H9 (cell line): ENCODE results near the gene TMEM178B. TPM values are rescaled to one million over a fixed set of nuclear protein-coding genes. Genes with fewer than 3 reads are reported as not detected.

ENCODE experiments used
- DNase-seq: peaks from one replicate; pipeline ENCODE4 v3.0.0-alpha.2; 2017
- H2AFZ ChIP-seq: one replicate; pipeline ENCODE4 v1.6.1; 2013; ENCODE audit warnings: mild to moderate bottlenecking, low read length, control low read depth, moderate library complexity
- H2AK5ac ChIP-seq: 2 replicates; pipeline ENCODE4 v1.6.1; 2013; ENCODE audit warnings: low read length, control low read depth, mixed read lengths; ENCODE audit not compliant: insufficient read length
- H2BK120ac ChIP-seq: one replicate; pipeline ENCODE4 v1.6.1; 2013; ENCODE audit warnings: low read depth, mild to moderate bottlenecking, low read length, control low read depth, inconsistent platforms; ENCODE audit not compliant: poor library complexity, severe bottlenecking
- H2BK12ac ChIP-seq: 2 replicates; pipeline ENCODE4 v1.6.1; 2013; ENCODE audit warnings: low read length, control low read depth, mixed read lengths, low read depth; ENCODE audit not compliant: insufficient read length
- H2BK15ac ChIP-seq: 2 replicates; pipeline ENCODE4 v1.6.1; 2013; ENCODE audit warnings: low read depth, low read length, control low read depth
- H2BK20ac ChIP-seq: one replicate; pipeline ENCODE4 v1.6.1; 2013; ENCODE audit warnings: low read depth, mild to moderate bottlenecking, low read length, control low read depth, inconsistent platforms; ENCODE audit not compliant: poor library complexity, severe bottlenecking
- H2BK5ac ChIP-seq: 2 replicates; pipeline ENCODE4 v1.6.1; 2013; ENCODE audit warnings: low read length, control low read depth, mixed read lengths; ENCODE audit not compliant: insufficient read length
- H3K14ac ChIP-seq: 2 replicates; pipeline ENCODE4 v1.6.1; 2013; ENCODE audit warnings: low read length, control low read depth; ENCODE audit not compliant: insufficient read depth
- H3K18ac ChIP-seq: 2 replicates; pipeline ENCODE4 v1.6.1; 2013; ENCODE audit warnings: low read depth, mild to moderate bottlenecking, mixed read lengths, low read length, control low read depth; ENCODE audit not compliant: insufficient read length
- H3K23ac ChIP-seq: 2 replicates; pipeline ENCODE4 v1.6.1; 2013; ENCODE audit warnings: low read length, control low read depth, mixed read lengths, low read depth; ENCODE audit not compliant: insufficient read length
- H3K23me2 ChIP-seq: 2 replicates; pipeline ENCODE4 v1.6.1; 2013; ENCODE audit warnings: low read depth, mild to moderate bottlenecking, mixed read lengths, low read length, control low read depth; ENCODE audit not compliant: insufficient read length, poor library complexity, severe bottlenecking
- H3K27ac ChIP-seq: 2 replicates; pipeline ENCODE4 v1.5.1; 2013; ENCODE audit warnings: low read length, control low read depth, mixed read lengths, low read depth; ENCODE audit not compliant: insufficient read length
- H3K27me3 ChIP-seq: 2 replicates; pipeline ENCODE4 v1.6.1; 2013; ENCODE audit warnings: low read length, control low read depth, inconsistent platforms; ENCODE audit not compliant: insufficient read depth
- H3K4ac ChIP-seq: 2 replicates; pipeline ENCODE4 v1.6.1; 2013; ENCODE audit warnings: low read depth, mild to moderate bottlenecking, control low read depth, inconsistent platforms, low read length, moderate library complexity
- H3K4me1 ChIP-seq: 2 replicates; pipeline ENCODE4 v1.6.1; 2013; ENCODE audit warnings: low read length, control low read depth, inconsistent platforms; ENCODE audit not compliant: insufficient read depth
- H3K4me2 ChIP-seq: 2 replicates; pipeline ENCODE4 v1.6.1; 2013; ENCODE audit warnings: low read length, control low read depth, mixed read lengths; ENCODE audit not compliant: insufficient read length, insufficient read depth
- H3K56ac ChIP-seq: 2 replicates; pipeline ENCODE4 v1.6.1; 2013; ENCODE audit warnings: low read depth, mild to moderate bottlenecking, mixed read lengths, low read length, control low read depth; ENCODE audit not compliant: insufficient read length
- H3K79me1 ChIP-seq: 2 replicates; pipeline ENCODE4 v1.6.1; 2013; ENCODE audit warnings: low read depth, mild to moderate bottlenecking, moderate library complexity, low read length, control low read depth, inconsistent platforms; ENCODE audit not compliant: insufficient read depth, poor library complexity, severe bottlenecking
- H3K79me2 ChIP-seq: 2 replicates; pipeline ENCODE4 v1.6.1; 2013; ENCODE audit warnings: low read length, control low read depth, inconsistent platforms; ENCODE audit not compliant: insufficient read depth
- H3K9ac ChIP-seq: 2 replicates; pipeline ENCODE4 v1.6.1; 2013; ENCODE audit warnings: low read length, control low read depth, mixed read lengths; ENCODE audit not compliant: insufficient read length; ENCODE audit errors: extremely low read depth
- H3K9me3 ChIP-seq: one replicate; pipeline ENCODE4 v1.6.1; 2013; ENCODE audit warnings: low read depth, low read length, inconsistent platforms; ENCODE audit not compliant: control insufficient read depth
- H3T11ph ChIP-seq: one replicate; pipeline ENCODE4 v1.6.1; 2013; ENCODE audit warnings: mild to moderate bottlenecking, low read length, control low read depth, inconsistent platforms
- H4K20me1 ChIP-seq: one replicate; pipeline ENCODE4 v1.6.1; 2013; ENCODE audit not compliant: control insufficient read depth, insufficient read length, insufficient read depth
- H4K5ac ChIP-seq: 2 replicates; pipeline ENCODE4 v1.6.1; 2013; ENCODE audit warnings: low read depth, mild to moderate bottlenecking, mixed read lengths, low read length, control low read depth; ENCODE audit not compliant: insufficient read length
- H4K8ac ChIP-seq: replicated peaks from 2 replicates; pipeline ENCODE4 v1.6.1; 2013; ENCODE audit warnings: low read length, control low read depth, mixed read lengths, low read depth; ENCODE audit not compliant: insufficient read length
- H4K91ac ChIP-seq: 2 replicates; pipeline ENCODE4 v1.6.1; 2013; ENCODE audit warnings: low read depth, mild to moderate bottlenecking, moderate library complexity, mixed read lengths, low read length, control low read depth; ENCODE audit not compliant: insufficient read length
- H3K27ac Mint-ChIP-seq, 3 experiments: 2 replicates in 2 of 3; 3 replicates in 1 of 3; pipeline ENCODE4 v1.8.0; 2020 to 2021; ENCODE audit warnings: mixed read lengths in 3 of 3, mild to moderate bottlenecking in 1 of 3, moderate library complexity in 1 of 3
- H3K27me3 Mint-ChIP-seq: 2 replicates; pipeline ENCODE4 v1.8.0; 2021; ENCODE audit warnings: low read depth, mild to moderate bottlenecking, moderate library complexity, mixed read lengths
- H3K36me3 Mint-ChIP-seq, 3 experiments: 2 replicates in 2 of 3; 3 replicates in 1 of 3; pipeline ENCODE4 v1.8.0; 2020 to 2021; ENCODE audit warnings: low read depth in 3 of 3, mixed read lengths in 3 of 3; ENCODE audit not compliant: insufficient read depth in 1 of 3
- H3K4me1 Mint-ChIP-seq, 2 experiments: 2 replicates each; pipeline ENCODE4 v1.8.0; 2020; ENCODE audit warnings: mixed read lengths in 2 of 2
- H3K4me3 Mint-ChIP-seq, 2 experiments: 2 replicates in 1 of 2; 3 replicates in 1 of 2; pipeline ENCODE4 v1.8.0; 2020 to 2021; ENCODE audit warnings: mild to moderate bottlenecking in 2 of 2, mixed read lengths in 2 of 2, moderate library complexity in 1 of 2
- H3K9me3 Mint-ChIP-seq, 2 experiments: 2 replicates in 1 of 2; 3 replicates in 1 of 2; pipeline ENCODE4 v1.8.0; 2020; ENCODE audit warnings: mild to moderate bottlenecking in 2 of 2, mixed read lengths in 2 of 2, moderate library complexity in 1 of 2
- WGBS: extraction: QIAGEN DNeasy Blood & Tissue Kit; methylation state at CpG from one replicate; pipeline ENCODE4 v1.1.7; 2013; ENCODE audit warnings: missing lambda C conversion rate, low lambda C conversion rate, mixed read lengths; ENCODE audit not compliant: insufficient read length; ENCODE audit errors: extremely low coverage; 5-methylcytosine and 5-hydroxymethylcytosine counted together
- total RNA-seq: library from RNA; stranded (reverse); gene quantifications from 2 replicates; pipeline ENCODE4 v1.2.1, GENCODE V29; 2021
- TF ChIP-seq, protein P1 (sequence below): fragments of 200-600 bp; sonication (generic); conservative IDR thresholded peaks from 3 replicates; pipeline ENCODE4 v1.8.0; 2021; ENCODE audit warnings: antibody characterized with exemption, mild to moderate bottlenecking

TMEM178B gene
- total RNA-seq, 1 experiment from 2014 or later = 11.3 TPM

- Histone ChIP-seq H3K23me2 (no peaks in the 10 kb centered on the region), H3K27ac (no peak overlapping the region), H3K56ac (no peak overlapping the region), H4K91ac (no peak overlapping the region), H2BK20ac (no peak overlapping the region), H3T11ph (no peak overlapping the region), H3K4me2 (no peak overlapping the region), H3K9ac (no peak overlapping the region), H3K9me3 (no peaks in the 10 kb centered on the region), H3K79me1 (no peaks in the 10 kb centered on the region), H4K5ac (no peak overlapping the region), H2BK5ac (no peak overlapping the region), H3K27me3 (no peaks in the 10 kb centered on the region), H3K4me1 (0 out of 2 replicates have a peak, but pooled peaks cover 3% of the 10 kb centered on the region), H2BK12ac (no peak overlapping the region), H2AFZ (no peak overlapping the region), H4K8ac (no peak overlapping the region), H3K18ac (no peak overlapping the region), H3K23ac (no peak overlapping the region), H2AK5ac (no peak overlapping the region), H3K14ac (no peak overlapping the region), H3K4ac (no peak overlapping the region), H2BK15ac (no peak overlapping the region), H3K79me2 (no peaks in the 10 kb centered on the region; the same call in 1 of the 2 replicates), H4K20me1 (no peaks in the 10 kb centered on the region), H2BK120ac (no peak overlapping the region)
- Mint-ChIP-seq H3K27ac (no peak overlapping the region), H3K4me1 (peaks cover 23 to 30% of the 10 kb centered on the region in 2 experiments), H3K36me3 (no peaks in the 10 kb centered on the region), H3K27me3 (no peaks in the 10 kb centered on the region), H3K9me3 (no peaks in the 10 kb centered on the region), H3K4me3 (no peak overlapping the region)
- WGBS = no CpG with 5 or more reads among the region's 4 CpGs
- DNase-seq = no peak
- TF ChIP-seq, protein P1, sequence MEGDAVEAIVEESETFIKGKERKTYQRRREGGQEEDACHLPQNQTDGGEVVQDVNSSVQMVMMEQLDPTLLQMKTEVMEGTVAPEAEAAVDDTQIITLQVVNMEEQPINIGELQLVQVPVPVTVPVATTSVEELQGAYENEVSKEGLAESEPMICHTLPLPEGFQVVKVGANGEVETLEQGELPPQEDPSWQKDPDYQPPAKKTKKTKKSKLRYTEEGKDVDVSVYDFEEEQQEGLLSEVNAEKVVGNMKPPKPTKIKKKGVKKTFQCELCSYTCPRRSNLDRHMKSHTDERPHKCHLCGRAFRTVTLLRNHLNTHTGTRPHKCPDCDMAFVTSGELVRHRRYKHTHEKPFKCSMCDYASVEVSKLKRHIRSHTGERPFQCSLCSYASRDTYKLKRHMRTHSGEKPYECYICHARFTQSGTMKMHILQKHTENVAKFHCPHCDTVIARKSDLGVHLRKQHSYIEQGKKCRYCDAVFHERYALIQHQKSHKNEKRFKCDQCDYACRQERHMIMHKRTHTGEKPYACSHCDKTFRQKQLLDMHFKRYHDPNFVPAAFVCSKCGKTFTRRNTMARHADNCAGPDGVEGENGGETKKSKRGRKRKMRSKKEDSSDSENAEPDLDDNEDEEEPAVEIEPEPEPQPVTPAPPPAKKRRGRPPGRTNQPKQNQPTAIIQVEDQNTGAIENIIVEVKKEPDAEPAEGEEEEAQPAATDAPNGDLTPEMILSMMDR = no peak
These were observed 30.1 kb downstream of the TMEM178B start for GRCh38 chr7:141103847-141104429.
